HG03354 (cell line): ENCODE data around the gene ACTG2.

Experiments used
- ATAC-seq: cut with Tn5 transposase; IDR thresholded peaks from one replicate; pipeline ENCODE4 v1.9.1; 2021; ENCODE audit warnings: mild to moderate bottlenecking; ENCODE audit not compliant: unreplicated experiment, poor library complexity, severe bottlenecking

The ACTG2 gene

GRCh38 chr2:73952499-73953446 is 60.0 kb downstream of the ACTG2 start:
- no peak for ATAC-seq

GRCh38 chr2:73956218-73956865 is 63.5 kb downstream of the ACTG2 start:
- ATAC-seq = no peak

- no peak for ATAC-seq
Observed at GRCh38 chr2:73961274-73961673, 68.5 kb downstream of the ACTG2 start.

- ATAC-seq = no peak
Observed at GRCh38 chr2:73961823-73962615, 69.2 kb downstream of the ACTG2 start.

GRCh38 chr2:73962798-73963197 is 70.0 kb downstream of the ACTG2 start:
- no peak for ATAC-seq

GRCh38 chr2:73963385-73964120 is 70.7 kb downstream of the ACTG2 start:
- peak; percentile 55 for ATAC-seq

DNA sequence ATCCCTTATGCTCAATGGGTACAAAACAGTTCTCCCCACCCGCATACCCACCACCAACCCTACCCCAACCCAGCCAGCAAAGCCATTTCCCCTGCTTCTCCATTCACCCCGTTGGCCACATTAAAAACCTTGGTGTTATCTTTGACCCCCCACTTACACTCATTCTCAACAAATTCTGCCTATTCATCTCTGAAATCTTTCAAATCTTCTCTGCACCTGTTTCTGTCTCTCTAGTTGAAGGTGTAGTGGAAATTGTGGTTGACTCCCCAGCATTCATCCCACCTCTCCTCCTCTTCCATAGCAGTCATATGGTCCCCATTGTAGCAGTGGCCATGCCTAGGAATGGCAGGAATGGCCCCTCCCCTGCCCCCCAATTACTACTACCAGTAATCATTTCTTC is 71.4 kb downstream of the ACTG2 start:
- no peak for ATAC-seq

- no peak for ATAC-seq
Observed at GRCh38 chr2:73965053-73965452, 72.2 kb downstream of the ACTG2 start.

DNA sequence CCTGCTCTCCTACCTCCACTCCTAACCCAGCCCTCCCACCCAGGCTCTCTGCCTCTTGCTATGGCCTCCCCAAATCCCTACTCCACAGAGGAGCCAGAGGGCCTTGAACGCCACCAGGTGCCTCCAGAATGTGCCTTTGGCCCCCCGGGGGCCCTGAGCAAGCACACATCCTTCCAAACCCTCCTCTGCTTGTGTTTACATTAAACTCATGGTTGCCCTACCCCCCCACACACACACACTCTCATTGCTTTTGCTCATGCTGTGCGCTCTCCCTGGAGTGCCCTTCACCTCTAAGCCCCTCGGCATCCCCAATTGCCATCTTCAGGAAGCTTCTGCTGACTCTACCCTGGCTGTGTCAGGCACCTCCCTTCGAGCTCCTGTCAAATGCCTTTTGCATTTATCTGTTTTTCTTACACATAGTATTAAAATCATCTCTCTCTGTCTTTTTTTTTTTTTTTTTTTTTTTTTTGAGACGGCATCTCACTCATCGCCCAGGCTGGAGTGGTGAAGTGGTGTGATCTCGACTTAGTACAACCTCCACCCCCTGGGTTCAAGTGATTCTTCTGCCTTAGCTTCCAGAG is 75.6 kb downstream of the ACTG2 start:
- no peak for ATAC-seq

DNA sequence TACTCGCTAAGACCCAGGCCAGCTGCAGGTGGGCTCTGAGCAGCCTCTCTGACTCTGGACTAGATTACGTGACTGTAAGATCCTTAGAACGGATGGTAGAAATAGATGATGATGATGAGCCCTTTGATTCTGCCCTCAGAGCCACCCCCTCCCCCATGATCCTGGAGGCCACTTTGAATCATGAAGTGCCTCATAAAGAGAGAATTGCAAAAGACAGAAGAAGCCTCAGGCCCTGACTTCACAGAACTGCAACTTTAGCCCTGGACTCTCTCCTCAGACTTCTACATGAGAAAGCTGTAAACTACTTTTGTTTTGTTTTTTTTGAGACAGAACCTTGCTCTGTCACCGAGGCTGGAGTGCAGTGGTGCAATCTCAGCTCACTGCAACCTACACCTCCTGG is 76.5 kb downstream of the ACTG2 start:
- ATAC-seq = no peak
